Mucosa of stomach (tissue), 1 donor: ENCODE results near the gene DOCK6.
"Not testable (repeated sequence)": the region's sequence is repeated elsewhere in the genome, so short reads cannot be mapped to it uniquely, and the experiment has no call there.

ENCODE experiments used
- H3K27me3 ChIP-seq: one replicate; pipeline ENCODE4 v1.7.0; 2013; ENCODE audit warnings: mild to moderate bottlenecking, low read length; ENCODE audit not compliant: control insufficient read depth, insufficient read depth
- H3K36me3 ChIP-seq: one replicate; pipeline ENCODE4 v1.7.0; 2013; ENCODE audit warnings: low read length; ENCODE audit not compliant: control insufficient read depth, insufficient read depth
- H3K4me1 ChIP-seq: one replicate; pipeline ENCODE4 v1.7.0; 2013; ENCODE audit warnings: mild to moderate bottlenecking, low read length; ENCODE audit not compliant: control insufficient read depth, insufficient read depth
- H3K4me3 ChIP-seq: one replicate; pipeline ENCODE4 v1.7.0; 2013; ENCODE audit warnings: low read length
- H3K9ac ChIP-seq: one replicate; pipeline ENCODE4 v1.7.0; 2013; ENCODE audit warnings: mild to moderate bottlenecking, low read length, moderate library complexity
- H3K9me3 ChIP-seq: one replicate; pipeline ENCODE4 v1.7.0; 2013; ENCODE audit warnings: mild to moderate bottlenecking, low read length, moderate library complexity; ENCODE audit not compliant: control insufficient read depth
- donor health status: Pancreatic carcinoma.

DOCK6 gene

GRCh38 chr19:11168568-11168967, 93.8 kb downstream of the DOCK6 start:
- Histone ChIP-seq H3K9ac (no peak overlapping the region), H3K27me3 (no peaks in the 10 kb centered on the region), H3K36me3 (peaks cover 18% of the 10 kb centered on the region), H3K4me3 (no peak overlapping the region), H3K9me3 (no peaks in the 10 kb centered on the region), H3K4me1 (no peaks in the 10 kb centered on the region)

GRCh38 chr19:11166281-11167142, 95.8 kb downstream of the DOCK6 start:
- Histone ChIP-seq H3K4me3 (no peak overlapping the region), H3K4me1 (no peaks in the 10 kb centered on the region), H3K9me3 (no peaks in the 10 kb centered on the region), H3K27me3 (no peaks in the 10 kb centered on the region), H3K9ac (no peak overlapping the region), H3K36me3 (peaks cover 6% of the 10 kb centered on the region)

GRCh38 chr19:11165486-11166030, 96.8 kb downstream of the DOCK6 start:
- H3K4me1 ChIP-seq, result no peaks in the 10 kb centered on the region
- peaks cover 6% of the 10 kb centered on the region for H3K36me3 ChIP-seq
- no peak overlapping the region for H3K4me3 ChIP-seq
- no peaks in the 10 kb centered on the region for H3K9me3 ChIP-seq
- no peaks in the 10 kb centered on the region for H3K27me3 ChIP-seq
- H3K9ac ChIP-seq, result no peak overlapping the region

- Histone ChIP-seq H3K9me3 (no peaks in the 10 kb centered on the region), H3K9ac (no peak overlapping the region), H3K27me3 (no peaks in the 10 kb centered on the region), H3K36me3 (peaks cover 3% of the 10 kb centered on the region), H3K4me3 (no peak overlapping the region), H3K4me1 (no peaks in the 10 kb centered on the region)
Measured at GRCh38 chr19:11164879-11165406, 97.4 kb downstream of the DOCK6 start.

GRCh38 chr19:11164296-11164695, 98.0 kb downstream of the DOCK6 start:
- H3K9me3 ChIP-seq, result no peaks in the 10 kb centered on the region
- no peaks in the 10 kb centered on the region for H3K4me1 ChIP-seq
- H3K4me3 ChIP-seq, result no peak overlapping the region
- no peaks in the 10 kb centered on the region for H3K27me3 ChIP-seq
- no peak overlapping the region for H3K9ac ChIP-seq
- H3K36me3 ChIP-seq, result no peaks in the 10 kb centered on the region

- not testable (repeated sequence) for H3K36me3 ChIP-seq, H3K27me3 ChIP-seq, H3K9ac ChIP-seq, H3K4me1 ChIP-seq, H3K4me3 ChIP-seq, H3K9me3 ChIP-seq
Measured at GRCh38 chr19:11160440-11160768, 101.9 kb downstream of the DOCK6 start.

- Histone ChIP-seq H3K4me3 (no peak overlapping the region), H3K36me3 (no peaks in the 10 kb centered on the region), H3K4me1 (peaks cover 13% of the 10 kb centered on the region), H3K9me3 (no peaks in the 10 kb centered on the region), H3K9ac (no peak overlapping the region), H3K27me3 (no peaks in the 10 kb centered on the region)
Measured at GRCh38 chr19:11159598-11160439, 102.5 kb downstream of the DOCK6 start.

GRCh38 chr19:11155373-11156120, 106.8 kb downstream of the DOCK6 start, which contains the start of gene SPC24:
TSS of gene SPC24 (minus strand) at chr19:11155782. CDS start at chr19:11155776, 6 bp downstream.
- peak within 1 kb of the TSS; percentile 51 for H3K9ac ChIP-seq
- no peaks in the 10 kb centered on the region for H3K36me3 ChIP-seq
- no peak within 1 kb of the TSS for H3K4me3 ChIP-seq
- H3K4me1 ChIP-seq, result peaks cover 17% of the 10 kb centered on the region
- no peaks in the 10 kb centered on the region for H3K9me3 ChIP-seq
- no peaks in the 10 kb centered on the region for H3K27me3 ChIP-seq

GRCh38 chr19:11154683-11155047, 107.7 kb downstream of the DOCK6 start:
- Histone ChIP-seq H3K36me3 (no peaks in the 10 kb centered on the region), H3K9me3 (no peaks in the 10 kb centered on the region), H3K4me3 (no peak overlapping the region), H3K4me1 (peaks cover 17% of the 10 kb centered on the region), H3K9ac (no peak overlapping the region), H3K27me3 (no peaks in the 10 kb centered on the region)

GRCh38 chr19:11152318-11153062, 109.8 kb downstream of the DOCK6 start:
- peaks cover 17% of the 10 kb centered on the region for H3K4me1 ChIP-seq
- no peaks in the 10 kb centered on the region for H3K36me3 ChIP-seq
- no peak overlapping the region for H3K4me3 ChIP-seq
- no peak overlapping the region for H3K9ac ChIP-seq
- H3K9me3 ChIP-seq, result no peaks in the 10 kb centered on the region
- H3K27me3 ChIP-seq, result no peaks in the 10 kb centered on the region

- no peak overlapping the region for H3K4me3 ChIP-seq
- no peaks in the 10 kb centered on the region for H3K36me3 ChIP-seq
- no peaks in the 10 kb centered on the region for H3K9me3 ChIP-seq
- H3K27me3 ChIP-seq, result no peaks in the 10 kb centered on the region
- no peak overlapping the region for H3K9ac ChIP-seq
- H3K4me1 ChIP-seq, result peaks cover 15% of the 10 kb centered on the region
Measured at GRCh38 chr19:11151181-11151580, 111.1 kb downstream of the DOCK6 start.
